Measurements from ENCODE around the gene PRX. TPM values are rescaled to one million over a fixed set of nuclear protein-coding genes. Genes with fewer than 3 reads are reported as not detected.
"Not testable (repeated sequence)": the region's sequence is repeated elsewhere in the genome, so short reads cannot be mapped to it uniquely, and the experiment has no call there.

The PRX gene
- total RNA-seq, 1 donor from 2014 or later = 3.3 TPM

DNA sequence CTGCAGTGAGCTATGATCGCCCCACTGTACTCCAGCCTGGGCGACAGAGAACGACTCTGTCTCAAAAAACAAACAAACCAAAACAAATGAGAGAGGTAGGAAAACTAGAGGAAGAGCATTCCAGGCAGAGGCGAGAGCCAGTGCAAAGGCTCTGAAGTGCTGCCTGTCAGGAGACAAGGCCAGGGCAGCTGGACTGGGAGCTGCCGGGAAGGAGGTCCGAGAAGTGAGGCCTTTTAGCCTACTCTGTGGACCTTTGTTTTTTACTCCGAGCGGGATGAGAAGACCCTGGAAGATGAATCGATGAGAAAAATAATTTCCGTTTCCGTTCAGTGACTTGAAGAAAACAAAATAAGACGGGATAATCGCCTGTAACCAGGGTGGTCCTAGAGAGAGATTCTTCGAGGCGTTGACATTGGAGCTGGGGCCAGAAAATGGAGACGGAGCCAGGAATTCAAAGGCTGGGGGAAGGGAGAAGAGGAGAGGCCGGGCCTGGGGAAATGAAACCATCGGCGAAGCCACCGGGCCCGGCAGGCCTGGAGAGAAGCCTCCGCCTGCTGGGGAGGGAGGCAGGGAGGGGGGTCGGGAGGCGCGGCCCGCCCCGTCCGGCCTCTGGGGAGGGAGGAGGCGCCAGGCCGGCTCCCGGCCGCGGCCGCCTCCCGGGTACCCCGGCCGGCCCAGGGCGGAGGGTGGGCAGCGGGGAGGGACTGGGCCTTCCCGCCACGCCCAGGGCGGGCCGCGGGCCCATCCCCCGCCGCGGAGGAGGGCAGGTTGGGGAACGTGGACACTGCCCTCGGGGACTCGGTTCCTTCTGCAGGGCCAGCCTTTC lies 20.4 kb upstream of the PRX start:
- peak overlapping the region; percentile 97 for H3K27ac ChIP-seq (replicated peaks)
- H3K4me3 ChIP-seq = peak overlapping the region; percentile 63
- no peaks in the 10 kb centered on the region for H3K36me3 ChIP-seq
- no peaks in the 10 kb centered on the region for H3K27me3 ChIP-seq (ENCODE audit: low read depth)
- TF ChIP-seq, protein P1, sequence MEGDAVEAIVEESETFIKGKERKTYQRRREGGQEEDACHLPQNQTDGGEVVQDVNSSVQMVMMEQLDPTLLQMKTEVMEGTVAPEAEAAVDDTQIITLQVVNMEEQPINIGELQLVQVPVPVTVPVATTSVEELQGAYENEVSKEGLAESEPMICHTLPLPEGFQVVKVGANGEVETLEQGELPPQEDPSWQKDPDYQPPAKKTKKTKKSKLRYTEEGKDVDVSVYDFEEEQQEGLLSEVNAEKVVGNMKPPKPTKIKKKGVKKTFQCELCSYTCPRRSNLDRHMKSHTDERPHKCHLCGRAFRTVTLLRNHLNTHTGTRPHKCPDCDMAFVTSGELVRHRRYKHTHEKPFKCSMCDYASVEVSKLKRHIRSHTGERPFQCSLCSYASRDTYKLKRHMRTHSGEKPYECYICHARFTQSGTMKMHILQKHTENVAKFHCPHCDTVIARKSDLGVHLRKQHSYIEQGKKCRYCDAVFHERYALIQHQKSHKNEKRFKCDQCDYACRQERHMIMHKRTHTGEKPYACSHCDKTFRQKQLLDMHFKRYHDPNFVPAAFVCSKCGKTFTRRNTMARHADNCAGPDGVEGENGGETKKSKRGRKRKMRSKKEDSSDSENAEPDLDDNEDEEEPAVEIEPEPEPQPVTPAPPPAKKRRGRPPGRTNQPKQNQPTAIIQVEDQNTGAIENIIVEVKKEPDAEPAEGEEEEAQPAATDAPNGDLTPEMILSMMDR (IDR thresholded peaks at IDR 0.05; ENCODE audit: borderline replicate concordance) = no peak
- intact Hi-C loops (cut with micrococcal nuclease) = no loop called here
- no peaks in the 10 kb centered on the region for H3K9me3 ChIP-seq (replicated peaks)
- H3K4me1 ChIP-seq = peaks cover 25% of the 10 kb centered on the region
- peak; percentile 89 for DNase-seq

DNA sequence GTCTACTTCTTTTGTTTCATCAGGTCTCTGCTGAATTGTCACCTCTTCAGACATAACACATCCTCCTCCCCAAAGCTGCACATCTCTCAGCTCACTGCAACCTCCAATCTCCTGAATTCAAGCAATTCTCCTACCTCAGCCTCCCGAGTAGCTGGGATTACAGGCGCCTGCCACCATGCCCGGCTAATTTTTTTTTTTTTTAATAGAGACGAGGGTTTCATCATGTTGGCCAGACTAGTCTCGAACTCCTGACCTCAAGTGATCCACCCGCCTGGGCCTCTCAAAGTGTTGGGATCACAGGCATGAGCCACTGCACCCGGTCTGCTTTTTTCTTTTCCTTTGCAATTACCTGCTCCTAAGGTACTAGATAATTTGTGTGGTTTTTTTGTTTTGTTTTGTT lies 19.6 kb upstream of the PRX start:
- H3K9me3 ChIP-seq (replicated peaks); H3K36me3 ChIP-seq; intact Hi-C loops (cut with micrococcal nuclease); H3K27me3 ChIP-seq (ENCODE audit: low read depth); DNase-seq: not testable (repeated sequence)
- peak overlapping the region; percentile 97 for H3K27ac ChIP-seq (replicated peaks)
- H3K4me1 ChIP-seq = peaks cover 25% of the 10 kb centered on the region
- peak overlapping the region; percentile 63 for H3K4me3 ChIP-seq

DNA sequence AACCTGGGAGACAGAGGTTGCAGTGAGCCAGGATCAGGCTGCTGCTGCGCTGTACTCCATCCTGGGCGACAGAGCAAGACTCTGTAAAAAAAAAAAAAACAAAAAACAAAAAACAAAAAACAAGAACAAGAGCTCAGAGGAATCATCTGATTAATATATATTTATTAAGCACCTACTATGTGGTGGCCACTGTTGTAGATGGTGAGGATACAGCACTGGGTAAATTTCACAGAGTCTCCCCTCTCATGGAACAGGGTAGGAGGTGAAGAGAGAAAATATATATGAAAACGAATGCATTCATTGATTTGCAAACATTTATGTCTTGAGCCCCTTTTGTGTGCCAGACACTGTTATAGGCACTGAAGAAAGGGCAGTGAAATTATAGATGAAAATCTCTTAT lies 18.5 kb upstream of the PRX start:
- TF ChIP-seq, protein P1 (IDR thresholded peaks at IDR 0.05; ENCODE audit: borderline replicate concordance) = no peak
- Histone ChIP-seq H3K4me1 (peaks cover 28% of the 10 kb centered on the region), H3K9me3 (replicated peaks) (no peaks in the 10 kb centered on the region), H3K36me3 (no peaks in the 10 kb centered on the region), H3K27ac (replicated peaks) (peak overlapping the region; percentile 97), H3K27me3 (ENCODE audit: low read depth) (no peaks in the 10 kb centered on the region), H3K4me3 (no peak overlapping the region)
- intact Hi-C loops (cut with micrococcal nuclease) = no loop called here
- DNase-seq = no peak

DNA sequence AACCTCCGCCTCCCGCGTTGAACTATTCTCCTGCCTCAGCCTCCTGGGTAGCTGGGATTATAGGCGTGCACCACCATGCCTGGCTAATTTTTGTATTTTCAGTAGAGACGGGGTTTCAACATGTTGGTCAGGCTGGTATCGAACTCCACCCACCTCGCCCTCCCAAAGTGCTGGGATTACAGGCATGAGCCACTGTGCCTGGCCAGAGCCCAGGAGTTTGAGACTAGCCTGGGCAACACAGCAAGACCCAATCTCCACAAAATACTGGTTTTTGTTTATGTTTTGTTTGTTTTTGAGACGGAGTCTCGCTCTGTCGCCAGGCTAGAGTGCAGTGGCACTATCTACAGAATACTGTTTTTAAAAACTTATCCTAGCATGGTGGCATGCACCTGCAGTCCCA lies 17.1 kb upstream of the PRX start:
- DNase-seq; H3K27ac ChIP-seq (replicated peaks); H3K4me3 ChIP-seq; H3K9me3 ChIP-seq (replicated peaks); H3K27me3 ChIP-seq (ENCODE audit: low read depth); intact Hi-C loops (cut with micrococcal nuclease); H3K36me3 ChIP-seq: not testable (repeated sequence)
- peaks cover 37% of the 10 kb centered on the region for H3K4me1 ChIP-seq

DNA sequence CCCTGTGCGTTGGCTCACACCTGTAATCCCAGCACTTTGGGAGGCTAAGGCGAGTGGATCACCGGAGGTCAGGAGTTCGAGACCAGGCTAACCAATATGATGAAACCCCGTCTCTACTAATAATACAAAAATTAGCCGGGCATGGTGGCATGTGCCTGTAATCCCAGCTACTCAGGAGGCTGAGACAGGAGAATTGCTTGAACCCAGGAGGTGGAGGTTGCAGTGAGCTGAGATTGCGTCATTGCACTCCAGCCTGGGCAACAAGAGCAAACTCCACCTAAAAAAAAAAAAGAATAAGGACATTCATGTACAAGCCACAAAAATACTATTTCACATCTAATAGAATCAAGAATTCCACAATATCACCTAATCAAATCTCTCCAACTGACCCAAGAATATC lies 15.0 kb upstream of the PRX start:
- H3K27me3 ChIP-seq (ENCODE audit: low read depth); H3K4me3 ChIP-seq; H3K9me3 ChIP-seq (replicated peaks); H3K36me3 ChIP-seq; intact Hi-C loops (cut with micrococcal nuclease); H3K27ac ChIP-seq (replicated peaks); DNase-seq: not testable (repeated sequence)
- H3K4me1 ChIP-seq = peaks cover 47% of the 10 kb centered on the region

DNA sequence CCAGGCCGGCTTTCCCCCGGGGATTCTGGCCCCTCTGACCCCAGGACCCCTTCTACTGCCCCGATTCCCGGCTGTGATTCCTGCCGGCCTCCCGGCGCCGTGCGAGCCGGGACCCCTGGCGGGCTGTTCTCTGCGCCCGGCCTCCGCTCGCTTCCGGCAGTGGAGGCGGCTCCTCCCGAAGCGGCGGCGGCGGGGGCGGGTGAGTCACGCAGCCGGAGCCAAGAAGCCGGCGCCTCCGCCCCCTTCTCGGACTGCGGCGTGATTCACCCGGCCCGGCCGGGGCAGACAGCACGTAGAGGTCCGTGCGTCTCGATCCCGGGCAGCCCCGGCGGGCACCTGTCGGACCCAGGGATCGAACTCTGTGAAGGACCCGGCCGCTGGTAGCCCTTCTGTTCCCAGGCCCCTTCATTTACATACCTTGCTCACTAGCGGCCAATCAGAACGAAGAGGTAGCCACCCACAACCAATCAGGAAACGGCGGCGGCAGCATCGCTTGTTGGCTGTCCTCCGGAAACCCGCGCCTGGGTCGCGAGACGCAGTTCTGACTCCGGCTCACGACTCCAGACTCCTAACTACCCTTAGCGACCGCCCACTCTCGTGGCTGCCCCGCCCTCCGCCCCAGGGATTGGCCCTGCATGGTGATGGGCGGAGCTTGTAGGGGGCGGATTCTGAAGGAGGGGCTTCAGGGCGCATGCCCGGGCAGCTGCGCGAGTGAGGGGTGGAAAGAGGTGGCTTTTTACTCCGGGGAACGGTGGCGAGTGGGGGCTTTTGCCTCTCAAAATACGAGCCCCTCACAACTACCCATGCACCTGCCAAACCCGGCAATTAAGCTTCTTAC lies 12.5 kb upstream of the PRX start, which contains the start of gene SERTAD1:
Gene SERTAD1, minus strand, starts transcription at position 543 of the 838 bp plus-strand sequence. CDS start 2,446 bp downstream, outside the sequence.
- Histone ChIP-seq H3K27me3 (ENCODE audit: low read depth) (no peaks in the 10 kb centered on the region), H3K36me3 (peaks cover 13% of the 10 kb centered on the region), H3K4me3 (peak within 1 kb of the TSS; percentile 97), H3K27ac (replicated peaks) (peak within 1 kb of the TSS; percentile 99), H3K4me1 (peaks cover 56% of the 10 kb centered on the region), H3K9me3 (replicated peaks) (no peaks in the 10 kb centered on the region)
- intact Hi-C loops (cut with micrococcal nuclease) = loop anchor here (1.0 kb wide), 1 partner anchor 18 kb away; no protein-coding TSS in a partner anchor
- TF ChIP-seq, protein P1 (IDR thresholded peaks at IDR 0.05; ENCODE audit: borderline replicate concordance) = peak; percentile 84
- peak; percentile 100 for DNase-seq
